ENCODE data around the gene USP43. TPM values are rescaled to one million over a fixed set of nuclear protein-coding genes. Genes with fewer than 3 reads are reported as not detected.

Gene USP43
- total RNA-seq, 2 experiments from 2014 or later: 0.08 to 0.17 TPM

GRCh38 chr17:9668517-9668916, 23.2 kb downstream of the USP43 start:
- ChIA-PET CTCF (no interaction called here), POLR2A (no interaction called here)
- no peak overlapping the region for H3K4me3 ChIP-seq (ENCODE audit: low read length)
- intact Hi-C loops (cut with DNase I, micrococcal nuclease): no loop called here
- no peaks in the 10 kb centered on the region for H3K9me3 Mint-ChIP-seq
- DNase-seq (no peak), ATAC-seq (ENCODE audit: poor library complexity) (no peak)
- no peaks in the 10 kb centered on the region for H3K4me1 Mint-ChIP-seq (ENCODE audit: low read depth)
- H3K27me3 ChIP-seq (ENCODE audit: control insufficient read depth in 1 of 2, insufficient read depth in 2 of 2, low read length in 2 of 2): peaks cover 0 to 4% of the 10 kb centered on the region in 2 experiments
- no peaks in the 10 kb centered on the region for H3K36me3 Mint-ChIP-seq (ENCODE audit: low read depth)
- no peaks in the 10 kb centered on the region for H3K4me1 ChIP-seq (ENCODE audit: insufficient read depth, low read length)
- H3K4me3 Mint-ChIP-seq: no peak overlapping the region
- H3K27ac ChIP-seq (ENCODE audit: low read depth in 1 of 2, low read length in 2 of 2): no peak overlapping the region
- no peaks in the 10 kb centered on the region for H3K36me3 ChIP-seq (ENCODE audit: insufficient read depth, low read length)
- H3K27ac Mint-ChIP-seq: no peak overlapping the region
- H3K27me3 Mint-ChIP-seq: peaks cover 23% of the 10 kb centered on the region
- H3K9me3 ChIP-seq (ENCODE audit: control insufficient read depth in 1 of 2, insufficient read depth in 1 of 2, low read length in 2 of 2): no peaks in the 10 kb centered on the region
- TF ChIP-seq CTCF (IDR thresholded peaks at IDR 0.05): no peak

- ATAC-seq (ENCODE audit: poor library complexity) (no peak), DNase-seq (no peak)
- H3K27me3 ChIP-seq (ENCODE audit: control insufficient read depth in 1 of 2, insufficient read depth in 2 of 2, low read length in 2 of 2): peaks cover 0 to 4% of the 10 kb centered on the region in 2 experiments
- Mint-ChIP-seq H3K27ac (no peak overlapping the region), H3K4me1 (ENCODE audit: low read depth) (no peaks in the 10 kb centered on the region), H3K27me3 (peaks cover 25% of the 10 kb centered on the region), H3K4me3 (no peak overlapping the region), H3K9me3 (no peaks in the 10 kb centered on the region), H3K36me3 (ENCODE audit: low read depth) (no peaks in the 10 kb centered on the region)
- H3K36me3 ChIP-seq (ENCODE audit: insufficient read depth, low read length): no peaks in the 10 kb centered on the region
- POLR2A ChIA-PET: no interaction called here
- no peaks in the 10 kb centered on the region for H3K4me1 ChIP-seq (ENCODE audit: insufficient read depth, low read length)
- no peak for TF ChIP-seq CTCF (IDR thresholded peaks at IDR 0.05)
- no peak overlapping the region for H3K4me3 ChIP-seq (ENCODE audit: low read length)
- no peak overlapping the region for H3K27ac ChIP-seq (ENCODE audit: low read depth in 1 of 2, low read length in 2 of 2)
- CTCF ChIA-PET: no interaction called here
- H3K9me3 ChIP-seq (ENCODE audit: control insufficient read depth in 1 of 2, insufficient read depth in 1 of 2, low read length in 2 of 2): no peaks in the 10 kb centered on the region
- intact Hi-C loops (cut with DNase I, micrococcal nuclease): no loop called here
These were observed 24.3 kb downstream of the USP43 start for GRCh38 chr17:9669551-9670008.

GRCh38 chr17:9670596-9670995, 25.3 kb downstream of the USP43 start:
- DNase-seq (no peak), ATAC-seq (ENCODE audit: poor library complexity) (no peak)
- Histone ChIP-seq H3K4me1 (ENCODE audit: insufficient read depth, low read length) (no peaks in the 10 kb centered on the region), H3K4me3 (ENCODE audit: low read length) (no peak overlapping the region), H3K27ac (ENCODE audit: low read depth in 1 of 2, low read length in 2 of 2) (no peak overlapping the region), H3K27me3 (ENCODE audit: control insufficient read depth in 1 of 2, insufficient read depth in 2 of 2, low read length in 2 of 2) (peaks cover 0 to 4% of the 10 kb centered on the region in 2 experiments), H3K9me3 (ENCODE audit: control insufficient read depth in 1 of 2, insufficient read depth in 1 of 2, low read length in 2 of 2) (no peaks in the 10 kb centered on the region), H3K36me3 (ENCODE audit: insufficient read depth, low read length) (no peaks in the 10 kb centered on the region)
- ChIA-PET CTCF (no interaction called here), POLR2A (no interaction called here)
- Mint-ChIP-seq H3K4me1 (ENCODE audit: low read depth) (no peaks in the 10 kb centered on the region), H3K27me3 (peaks cover 17% of the 10 kb centered on the region), H3K9me3 (no peaks in the 10 kb centered on the region), H3K36me3 (ENCODE audit: low read depth) (no peaks in the 10 kb centered on the region), H3K27ac (no peak overlapping the region), H3K4me3 (no peak overlapping the region)
- intact Hi-C loops (cut with DNase I, micrococcal nuclease): no loop called here
- no peak for TF ChIP-seq CTCF (IDR thresholded peaks at IDR 0.05)
